Measurements from ENCODE around the gene EIF3K. TPM values are rescaled to one million over a fixed set of nuclear protein-coding genes. Genes with fewer than 3 reads are reported as not detected.

The EIF3K gene
- total RNA-seq, 4 donors from 2014 or later = 211 to 441 (median 246) TPM

DNA sequence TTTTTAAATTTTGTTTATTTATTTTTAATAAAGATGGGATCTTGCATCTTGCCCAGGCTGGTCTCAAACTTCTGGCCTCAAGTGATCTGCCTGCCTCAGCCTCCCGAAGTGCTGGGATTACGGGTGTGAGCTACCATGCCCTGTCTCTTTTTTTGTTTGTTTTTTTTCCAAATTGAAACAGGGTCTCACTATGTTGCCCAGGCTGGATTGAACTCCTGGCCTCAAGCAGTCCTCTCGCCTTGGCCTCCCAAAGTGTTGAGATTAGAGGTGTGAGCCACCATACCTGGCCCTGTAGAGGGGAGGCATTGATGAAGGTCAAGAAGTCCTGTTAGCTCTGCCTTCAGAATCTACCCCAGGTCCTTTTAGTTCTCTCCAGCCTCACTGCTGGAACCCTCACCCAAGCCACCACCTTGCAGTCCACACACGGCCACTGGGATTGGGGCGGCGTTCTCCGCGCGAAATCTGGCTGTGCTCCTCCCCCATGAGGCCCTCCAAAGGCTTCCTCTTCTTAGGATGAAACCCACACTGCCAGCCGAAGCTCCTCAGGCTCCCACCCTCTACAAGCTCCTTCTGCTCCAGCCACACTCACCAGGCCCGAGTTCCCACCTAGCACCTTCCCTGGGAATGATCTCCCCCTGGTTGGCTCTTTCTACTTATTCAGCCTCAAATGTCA lies 63.3 kb downstream of the EIF3K start:
- TF ChIP-seq POLR2A (IDR thresholded peaks at IDR 0.05) = no peak
- TF ChIP-seq, protein P1, sequence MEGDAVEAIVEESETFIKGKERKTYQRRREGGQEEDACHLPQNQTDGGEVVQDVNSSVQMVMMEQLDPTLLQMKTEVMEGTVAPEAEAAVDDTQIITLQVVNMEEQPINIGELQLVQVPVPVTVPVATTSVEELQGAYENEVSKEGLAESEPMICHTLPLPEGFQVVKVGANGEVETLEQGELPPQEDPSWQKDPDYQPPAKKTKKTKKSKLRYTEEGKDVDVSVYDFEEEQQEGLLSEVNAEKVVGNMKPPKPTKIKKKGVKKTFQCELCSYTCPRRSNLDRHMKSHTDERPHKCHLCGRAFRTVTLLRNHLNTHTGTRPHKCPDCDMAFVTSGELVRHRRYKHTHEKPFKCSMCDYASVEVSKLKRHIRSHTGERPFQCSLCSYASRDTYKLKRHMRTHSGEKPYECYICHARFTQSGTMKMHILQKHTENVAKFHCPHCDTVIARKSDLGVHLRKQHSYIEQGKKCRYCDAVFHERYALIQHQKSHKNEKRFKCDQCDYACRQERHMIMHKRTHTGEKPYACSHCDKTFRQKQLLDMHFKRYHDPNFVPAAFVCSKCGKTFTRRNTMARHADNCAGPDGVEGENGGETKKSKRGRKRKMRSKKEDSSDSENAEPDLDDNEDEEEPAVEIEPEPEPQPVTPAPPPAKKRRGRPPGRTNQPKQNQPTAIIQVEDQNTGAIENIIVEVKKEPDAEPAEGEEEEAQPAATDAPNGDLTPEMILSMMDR (IDR thresholded peaks at IDR 0.05) = no peak
- Histone ChIP-seq H3K27me3 (no peaks in the 10 kb centered on the region), H3K9me3 (no peaks in the 10 kb centered on the region), H3K4me3 (no peak overlapping the region), H3K36me3 (no peaks in the 10 kb centered on the region), H3K4me1 (peaks cover 21 to 50% of the 10 kb centered on the region in 2 donors), H3K27ac (peak overlapping the region; percentile 95 to 100)
- intact Hi-C loops (cut with DNase I; ENCODE audit: low total_unique reads) = no loop called here
- DNase-seq = no peak

DNA sequence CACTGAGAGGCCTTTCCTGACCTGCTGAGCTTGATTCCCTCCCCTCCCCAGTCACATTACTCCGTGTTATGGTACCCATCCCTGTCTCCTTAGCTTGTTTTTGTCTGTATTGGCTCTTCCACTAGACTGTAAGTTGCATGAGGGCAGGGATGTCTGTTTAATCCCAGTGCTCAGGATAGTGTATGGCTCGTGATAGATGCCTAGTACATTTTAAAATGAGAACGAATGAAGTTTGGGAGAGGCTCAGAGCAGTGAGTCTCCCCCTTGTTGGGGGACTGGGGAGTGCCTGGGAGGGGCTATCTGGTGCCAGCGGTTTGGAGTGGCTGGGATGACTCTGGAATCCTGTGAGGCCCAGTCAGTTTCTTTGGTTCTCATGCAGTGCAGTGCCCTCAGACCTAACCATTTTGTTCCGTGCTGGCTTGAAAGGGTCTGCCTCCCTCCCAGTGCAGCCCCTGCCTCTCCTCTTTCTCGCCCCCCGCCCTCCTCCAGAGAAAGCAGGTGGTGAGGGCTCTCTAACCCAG lies 63.9 kb downstream of the EIF3K start:
- intact Hi-C loops (cut with DNase I; ENCODE audit: low total_unique reads) = no loop called here
- Histone ChIP-seq H3K27me3 (no peaks in the 10 kb centered on the region), H3K9me3 (no peaks in the 10 kb centered on the region), H3K27ac (peak overlapping the region; percentile 95 to 100), H3K4me3 (no peak overlapping the region), H3K4me1 (peaks cover 21 to 49% of the 10 kb centered on the region in 2 donors), H3K36me3 (no peaks in the 10 kb centered on the region)
- no peak for DNase-seq
- TF ChIP-seq POLR2A (IDR thresholded peaks at IDR 0.05) = no peak
- TF ChIP-seq, protein P1 (IDR thresholded peaks at IDR 0.05) = no peak

DNA sequence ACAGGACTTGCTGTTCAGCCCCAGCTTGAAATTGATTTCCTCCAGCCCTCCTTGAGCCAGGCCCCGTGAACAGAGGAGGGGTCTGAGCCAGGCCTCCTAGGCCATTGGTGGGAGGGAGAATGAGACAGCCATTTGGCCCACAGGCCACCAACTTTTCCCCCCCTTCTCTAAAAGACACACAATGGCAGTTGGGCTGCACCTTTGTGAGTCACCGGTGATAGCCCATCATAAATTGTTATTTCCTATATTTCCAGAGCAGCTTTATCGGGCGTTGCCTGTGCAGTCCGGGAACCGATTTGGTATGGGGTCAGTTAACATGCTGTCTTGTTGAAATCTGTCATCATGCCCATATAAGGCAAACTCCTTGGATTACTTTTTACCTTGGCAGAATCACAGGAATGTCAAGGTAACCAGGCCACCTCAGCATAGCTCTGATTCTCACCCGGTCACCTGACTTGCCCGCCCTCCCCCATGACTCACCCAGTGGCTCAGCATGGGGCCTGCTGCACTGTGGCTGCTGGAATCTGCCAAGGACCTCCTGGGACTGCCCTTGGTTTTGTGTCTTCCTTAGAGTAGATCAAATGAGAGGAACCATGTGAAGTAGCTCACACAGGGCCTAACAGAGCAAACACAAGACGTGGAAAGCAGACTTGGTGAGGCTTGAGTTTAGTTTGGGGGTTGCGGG lies 64.5 kb downstream of the EIF3K start:
- TF ChIP-seq, protein P1 (IDR thresholded peaks at IDR 0.05) = no peak
- no peak for TF ChIP-seq POLR2A (IDR thresholded peaks at IDR 0.05)
- Histone ChIP-seq H3K9me3 (no peaks in the 10 kb centered on the region), H3K36me3 (no peaks in the 10 kb centered on the region), H3K4me3 (no peak overlapping the region), H3K4me1 (peaks cover 21 to 43% of the 10 kb centered on the region in 2 donors), H3K27me3 (no peaks in the 10 kb centered on the region), H3K27ac (peak overlapping the region; percentile 95 to 100)
- intact Hi-C loops (cut with DNase I; ENCODE audit: low total_unique reads) = no loop called here
- peak; percentile 72 to 83 for DNase-seq

DNA sequence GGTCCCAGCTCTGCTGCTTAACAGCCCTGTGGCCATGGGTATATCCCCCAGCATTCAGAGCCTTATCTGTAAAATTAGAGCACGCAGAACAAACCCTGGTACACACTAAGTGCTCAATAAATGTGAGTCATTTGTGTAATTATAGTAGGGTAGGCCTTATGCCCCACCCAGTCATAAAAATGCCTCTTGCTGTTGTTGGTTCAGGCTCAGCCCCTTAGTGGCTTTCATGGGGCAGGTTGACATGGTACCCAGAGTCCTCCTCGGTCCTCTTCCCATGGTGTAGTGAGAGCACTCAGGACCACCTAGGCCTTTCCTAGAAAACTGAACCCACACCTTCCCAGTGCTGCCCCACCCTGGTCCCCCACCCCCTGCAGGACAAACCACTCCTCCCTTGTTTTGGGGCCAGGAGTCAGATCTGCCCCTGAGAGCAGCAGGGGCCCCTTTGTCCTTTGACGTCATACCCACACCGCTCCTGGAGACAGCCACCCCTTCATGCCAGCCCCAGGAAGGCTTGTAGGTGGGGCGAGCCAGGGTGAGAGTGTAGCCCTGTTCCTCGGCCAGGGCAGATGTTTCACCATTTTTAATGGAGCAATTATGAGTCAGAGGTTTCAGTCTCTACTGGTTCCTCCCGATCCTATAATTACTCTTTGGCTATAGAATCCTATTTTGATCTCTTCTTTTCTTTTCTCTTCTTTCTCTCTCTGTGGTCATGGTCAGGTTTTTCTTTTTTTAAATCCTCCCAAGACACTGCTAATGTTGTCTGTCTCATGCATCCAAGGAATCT lies 65.3 kb downstream of the EIF3K start:
- Histone ChIP-seq H3K4me1 (peaks cover 21 to 39% of the 10 kb centered on the region in 2 donors), H3K27ac (peak overlapping the region; percentile 95 to 100), H3K27me3 (no peaks in the 10 kb centered on the region), H3K9me3 (no peaks in the 10 kb centered on the region), H3K4me3 (no peak overlapping the region), H3K36me3 (no peaks in the 10 kb centered on the region)
- peak; percentile 80 to 88 for DNase-seq
- intact Hi-C loops (cut with DNase I; ENCODE audit: low total_unique reads) = no loop called here
- peak in 1 of 2 donors; percentile 31 for TF ChIP-seq POLR2A (IDR thresholded peaks at IDR 0.05)
- TF ChIP-seq, protein P1 (IDR thresholded peaks at IDR 0.05) = no peak
